Measurements from ENCODE around the gene LSR. TPM values are rescaled to one million over a fixed set of nuclear protein-coding genes. Genes with fewer than 3 reads are reported as not detected.

Gene LSR
- total RNA-seq, 1 experiment from 2014 or later: 211 TPM

- no peak for ATAC-seq
- POLR2A ChIA-PET: no interaction called here
- H3K4me1 ChIP-seq (ENCODE audit: control insufficient read depth in 1 of 2, insufficient read depth in 2 of 2, low read length in 2 of 2): peaks cover 23 to 52% of the 10 kb centered on the region in 2 experiments
- no peak overlapping the region for H3K27ac ChIP-seq (ENCODE audit: low read depth, low read length)
- CTCF ChIA-PET: interaction anchor here (1.5 kb wide), 1 partner anchor 46 kb away, joined by 3 read pairs; no protein-coding TSS in a partner anchor
- H3K27me3 ChIP-seq (ENCODE audit: insufficient read depth, low read length): no peaks in the 10 kb centered on the region
- H4K20me1 ChIP-seq (ENCODE audit: insufficient read depth): no peaks in the 10 kb centered on the region
- no peaks in the 10 kb centered on the region for H3K9me3 ChIP-seq (ENCODE audit: control insufficient read depth in 1 of 2, insufficient read depth in 1 of 2, low read depth in 1 of 2, low read length in 2 of 2)
- RAD21 ChIA-PET (ENCODE audit: low non-redundant PET in 1 of 2, low total read pairs in 2 of 2, uncharacterized antibody in 2 of 2, unreplicated experiment in 2 of 2): no interaction called here
- H3K4me2 ChIP-seq (ENCODE audit: low read length): no peak overlapping the region
- no peaks in the 10 kb centered on the region for H3K36me3 ChIP-seq (ENCODE audit: control insufficient read depth in 1 of 2, insufficient read depth in 2 of 2, low read length in 2 of 2)
- no peak overlapping the region for H3K9ac ChIP-seq (ENCODE audit: low read length)
- H3K9me2 ChIP-seq (ENCODE audit: insufficient read depth): no peaks in the 10 kb centered on the region
- no peaks in the 10 kb centered on the region for H3K79me2 ChIP-seq (ENCODE audit: insufficient read depth, low read length)
- intact Hi-C loops (cut with micrococcal nuclease): no loop called here
- no peak for TF ChIP-seq ELF1 (IDR thresholded peaks at IDR 0.05; ENCODE audit: borderline replicate concordance, low read depth)
- no peak for TF ChIP-seq ZNF274 (IDR thresholded peaks at IDR 0.05; ENCODE audit: low read depth, low read length)
- TF ChIP-seq FOSL1 (IDR thresholded peaks at IDR 0.05; ENCODE audit: low read depth): no peak
- no peak for TF ChIP-seq SP1 (IDR thresholded peaks at IDR 0.05; ENCODE audit: low read depth)
- TF ChIP-seq JUND (IDR thresholded peaks at IDR 0.05): no peak
- no peak for TF ChIP-seq SRF (IDR thresholded peaks at IDR 0.05; ENCODE audit: low read depth)
- TF ChIP-seq EZH2 (IDR thresholded peaks at IDR 0.05): no peak
- no peak for TF ChIP-seq POLR2A (IDR thresholded peaks at IDR 0.05; ENCODE audit: borderline replicate concordance, extremely low read depth, insufficient read depth, insufficient read length)
- TF ChIP-seq SIN3A (IDR thresholded peaks at IDR 0.05; ENCODE audit: low read depth): no peak
- TF ChIP-seq YY1 (IDR thresholded peaks at IDR 0.05; ENCODE audit: extremely low read depth, insufficient replicate concordance, low read depth, low read length): no peak
- no peak for TF ChIP-seq CEBPB (IDR thresholded peaks at IDR 0.05; ENCODE audit: low read depth)
- DNase-seq (ENCODE audit: low read depth, low spot score): no peak
- H2AFZ ChIP-seq (ENCODE audit: low read depth, low read length, poor library complexity, severe bottlenecking): no peak overlapping the region
- no TSS peak for BruUV-seq (replicated peaks)
- no peak overlapping the region for H3K4me3 ChIP-seq (replicated peaks in 1 of 2; ENCODE audit: low read depth in 1 of 2, low read length in 2 of 2)
Measured at GRCh38 chr19:35315883-35316282, 67.1 kb downstream of the LSR start.

GRCh38 chr19:35316560-35316959 is 67.8 kb downstream of the LSR start:
- no peak for DNase-seq (ENCODE audit: low read depth, low spot score)
- no peaks in the 10 kb centered on the region for H3K9me3 ChIP-seq (ENCODE audit: control insufficient read depth in 1 of 2, insufficient read depth in 1 of 2, low read depth in 1 of 2, low read length in 2 of 2)
- H3K9me2 ChIP-seq (ENCODE audit: insufficient read depth): no peaks in the 10 kb centered on the region
- intact Hi-C loops (cut with micrococcal nuclease): no loop called here
- no peak overlapping the region for H2AFZ ChIP-seq (ENCODE audit: low read depth, low read length, poor library complexity, severe bottlenecking)
- no peak overlapping the region for H3K9ac ChIP-seq (ENCODE audit: low read length)
- H3K4me2 ChIP-seq (ENCODE audit: low read length): no peak overlapping the region
- ChIA-PET CTCF (no interaction called here), POLR2A (no interaction called here), RAD21 (ENCODE audit: low non-redundant PET in 1 of 2, low total read pairs in 2 of 2, uncharacterized antibody in 2 of 2, unreplicated experiment in 2 of 2) (no interaction called here)
- no peaks in the 10 kb centered on the region for H4K20me1 ChIP-seq (ENCODE audit: insufficient read depth)
- TF ChIP-seq POLR2AphosphoS5 (IDR thresholded peaks at IDR 0.05; ENCODE audit: low read depth, low read length): no peak
- no peak for TF ChIP-seq YY1 (IDR thresholded peaks at IDR 0.05; ENCODE audit: extremely low read depth, insufficient replicate concordance, low read depth, low read length)
- H3K27me3 ChIP-seq (ENCODE audit: insufficient read depth, low read length): no peaks in the 10 kb centered on the region
- BruUV-seq (replicated peaks): no TSS peak
- no peak overlapping the region for H3K27ac ChIP-seq (ENCODE audit: low read depth, low read length)
- H3K36me3 ChIP-seq (ENCODE audit: control insufficient read depth in 1 of 2, insufficient read depth in 2 of 2, low read length in 2 of 2): no peaks in the 10 kb centered on the region
- peaks cover 23 to 48% of the 10 kb centered on the region in 2 experiments for H3K4me1 ChIP-seq (ENCODE audit: control insufficient read depth in 1 of 2, insufficient read depth in 2 of 2, low read length in 2 of 2)
- no peaks in the 10 kb centered on the region for H3K79me2 ChIP-seq (ENCODE audit: insufficient read depth, low read length)
- no peak for ATAC-seq
- H3K4me3 ChIP-seq (replicated peaks in 1 of 2; ENCODE audit: low read depth in 1 of 2, low read length in 2 of 2): no peak overlapping the region

Other genes starting within 250 kb of the LSR start
- gene GRAMD1A, start 248.7 kb upstream of the LSR start, total RNA-seq (2021; ENCODE audit: unreplicated experiment): 75.4 TPM
- 6.6 TPM for gene SCN1B, start 218.5 kb upstream of the LSR start, total RNA-seq (2021; ENCODE audit: unreplicated experiment)
- gene HPN, start 207.3 kb upstream of the LSR start, total RNA-seq (2021; ENCODE audit: unreplicated experiment): 0.32 TPM
- 17.4 TPM for gene FXYD3, start 133.2 kb upstream of the LSR start, total RNA-seq (2021; ENCODE audit: unreplicated experiment)
- gene LGI4, start 113.9 kb upstream of the LSR start, total RNA-seq (2021; ENCODE audit: unreplicated experiment): 0.32 TPM
- gene FXYD1, start 110.2 kb upstream of the LSR start, total RNA-seq (2021; ENCODE audit: unreplicated experiment): 7.8 TPM
- 0.71 TPM for gene FXYD7, start 105.7 kb upstream of the LSR start, total RNA-seq (2021; ENCODE audit: unreplicated experiment)
- 123 TPM for gene FXYD5, start 94.3 kb upstream of the LSR start, total RNA-seq (2021; ENCODE audit: unreplicated experiment)
- not detected for gene FAM187B, start 20.3 kb upstream of the LSR start, total RNA-seq (2021; ENCODE audit: unreplicated experiment)
- 98.4 TPM for gene USF2, start 20.0 kb downstream of the LSR start, total RNA-seq (2021; ENCODE audit: unreplicated experiment)
- not detected for gene HAMP, start 33.5 kb downstream of the LSR start, total RNA-seq (2021; ENCODE audit: unreplicated experiment)
- gene MAG, start 43.2 kb downstream of the LSR start, total RNA-seq (2021; ENCODE audit: unreplicated experiment): 0.17 TPM
- gene CD22, start 80.2 kb downstream of the LSR start, total RNA-seq (2021; ENCODE audit: unreplicated experiment): 7.0 TPM
- gene FFAR1, start 98.9 kb downstream of the LSR start, total RNA-seq (2021; ENCODE audit: unreplicated experiment): not detected
- not detected for gene FFAR3, start 109.5 kb downstream of the LSR start, total RNA-seq (2021; ENCODE audit: unreplicated experiment)
- not detected for gene GPR42, start 122.1 kb downstream of the LSR start, total RNA-seq (2021; ENCODE audit: unreplicated experiment)
- not detected for gene FFAR2, start 199.3 kb downstream of the LSR start, total RNA-seq (2021; ENCODE audit: unreplicated experiment)
- 0.74 TPM for gene KRTDAP, start 241.5 kb downstream of the LSR start, total RNA-seq (2021; ENCODE audit: unreplicated experiment)